Bone marrow (tissue), 2 donors: ENCODE data around the gene ATP11A.
"Not testable (repeated sequence)": the region's sequence is repeated elsewhere in the genome, so short reads cannot be mapped to it uniquely, and the experiment has no call there.

Experiments
- DNase-seq, 2 donors: peaks; one replicate each; lab custom pipeline; 2025; lab: John Stamatoyannopoulos, UW

The ATP11A gene

GRCh38 chr13:112841303-112842015, 151.6 kb downstream of the ATP11A start:
- not testable (repeated sequence) for DNase-seq

GRCh38 chr13:112842343-112842856, 152.6 kb downstream of the ATP11A start:
- DNase-seq = no peak

- no peak for DNase-seq
Observed at GRCh38 chr13:112842931-112843391, 153.1 kb downstream of the ATP11A start.

GRCh38 chr13:112843392-112844111, 153.7 kb downstream of the ATP11A start:
- no peak for DNase-seq

- no peak for DNase-seq
Observed at GRCh38 chr13:112844411-112844810, 154.6 kb downstream of the ATP11A start.

- DNase-seq = no peak
Observed at GRCh38 chr13:112844879-112845278, 155.0 kb downstream of the ATP11A start.

GRCh38 chr13:112845511-112846144, 155.8 kb downstream of the ATP11A start:
- no peak for DNase-seq

- DNase-seq = no peak
Observed at GRCh38 chr13:112846411-112847115, 156.7 kb downstream of the ATP11A start.

- DNase-seq = no peak
Observed at GRCh38 chr13:112849500-112849899, 159.7 kb downstream of the ATP11A start.

GRCh38 chr13:112850273-112850672, 160.4 kb downstream of the ATP11A start:
- DNase-seq = no peak

- DNase-seq = no peak
Observed at GRCh38 chr13:112851107-112852038, 161.5 kb downstream of the ATP11A start.

GRCh38 chr13:112852392-112852791, 162.6 kb downstream of the ATP11A start:
- no peak for DNase-seq

GRCh38 chr13:112852808-112853207, 163.0 kb downstream of the ATP11A start:
- DNase-seq = no peak

GRCh38 chr13:112854321-112854720, 164.5 kb downstream of the ATP11A start:
- DNase-seq = no peak

- no peak for DNase-seq
Observed at GRCh38 chr13:112855859-112856258, 166.0 kb downstream of the ATP11A start.

GRCh38 chr13:112857914-112858490, 168.2 kb downstream of the ATP11A start:
- DNase-seq = no peak

GRCh38 chr13:112859128-112859816, 169.4 kb downstream of the ATP11A start:
- DNase-seq = no peak

GRCh38 chr13:112859817-112860190, 170.0 kb downstream of the ATP11A start:
- no peak for DNase-seq

GRCh38 chr13:112861876-112862615, 172.2 kb downstream of the ATP11A start:
- DNase-seq = no peak
